HG02885 (cell line): ENCODE measurements around the gene TRPC4AP.

Experiments
- ATAC-seq: cut with Tn5 transposase; IDR thresholded peaks from one replicate; pipeline ENCODE4 v1.9.1; 2021; ENCODE audit warnings: mild to moderate bottlenecking; ENCODE audit not compliant: unreplicated experiment, poor library complexity

TRPC4AP gene

DNA sequence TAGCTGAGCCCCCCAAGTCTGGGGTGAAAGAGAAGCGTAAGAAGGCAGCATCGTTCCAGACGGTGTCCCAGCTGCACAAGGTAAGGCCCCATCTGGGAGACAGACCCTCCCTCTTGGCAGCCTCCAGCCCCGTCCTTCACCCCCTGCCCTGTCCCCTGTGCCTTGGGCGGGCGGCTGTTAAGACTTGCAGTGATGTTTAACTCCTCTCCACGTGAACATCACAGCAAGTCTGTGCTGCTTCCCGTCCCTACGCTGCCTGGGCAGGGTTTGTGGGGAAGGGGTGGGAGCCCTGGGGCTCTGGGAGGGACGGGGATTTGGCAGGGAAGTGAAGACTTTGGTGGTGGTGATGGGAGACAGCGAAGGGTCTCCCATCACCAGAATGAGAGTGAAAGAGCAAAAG, 102.4 kb downstream of the TRPC4AP start:
- ATAC-seq, result no peak

DNA sequence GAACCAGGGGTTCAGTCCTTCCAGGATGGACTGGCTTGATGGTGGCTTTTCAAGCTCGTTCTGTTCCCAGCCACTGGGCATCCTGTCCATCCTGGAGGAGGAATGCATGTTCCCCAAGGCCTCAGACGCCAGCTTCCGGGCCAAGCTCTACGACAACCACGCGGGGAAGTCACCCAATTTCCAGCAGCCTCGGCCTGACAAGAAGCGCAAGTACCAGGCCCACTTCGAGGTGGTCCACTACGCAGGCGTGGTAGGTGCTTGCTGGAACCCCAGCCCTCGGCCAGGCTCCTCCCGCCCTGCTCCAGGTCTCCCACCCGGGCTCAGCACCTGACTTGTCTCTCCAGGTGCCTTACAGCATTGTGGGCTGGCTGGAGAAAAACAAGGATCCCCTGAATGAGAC, 102.9 kb downstream of the TRPC4AP start:
- no peak for ATAC-seq

DNA sequence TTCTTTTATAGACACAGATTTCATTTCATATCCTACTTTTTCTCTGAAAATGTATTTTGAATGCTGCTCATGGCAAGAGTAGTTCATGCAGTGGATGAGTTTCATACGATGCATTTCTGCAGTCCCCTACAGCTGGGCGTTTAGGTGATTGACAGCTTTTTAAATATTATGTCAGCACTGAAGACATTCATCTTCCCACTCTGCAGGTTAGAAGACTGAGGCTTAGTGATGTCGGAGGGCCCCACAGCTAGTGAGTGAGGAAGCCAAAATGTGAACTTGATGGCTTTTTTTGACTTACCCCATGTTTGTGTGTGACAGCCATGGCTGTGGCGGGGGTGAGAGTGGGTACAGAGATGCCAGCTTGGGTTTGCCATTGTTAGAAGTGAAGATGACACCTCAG, 103.5 kb downstream of the TRPC4AP start:
- no peak for ATAC-seq

DNA sequence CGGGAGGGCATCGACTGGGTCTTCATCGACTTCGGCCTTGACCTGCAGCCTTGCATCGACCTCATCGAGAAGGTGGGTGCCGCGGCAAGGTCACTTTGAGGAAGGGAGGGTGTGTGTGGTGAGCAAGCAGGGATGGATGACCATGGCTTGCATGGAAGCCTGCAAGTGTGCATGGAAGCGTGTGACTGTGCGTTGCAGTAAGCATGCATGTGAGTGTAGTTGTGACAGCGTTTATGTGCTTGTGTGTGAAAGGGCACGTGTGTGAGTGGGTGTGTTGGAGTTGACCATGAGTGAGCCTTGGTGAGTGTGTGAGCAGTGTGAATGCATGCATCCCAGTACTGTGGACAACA, 104.4 kb downstream of the TRPC4AP start:
- no peak for ATAC-seq

DNA sequence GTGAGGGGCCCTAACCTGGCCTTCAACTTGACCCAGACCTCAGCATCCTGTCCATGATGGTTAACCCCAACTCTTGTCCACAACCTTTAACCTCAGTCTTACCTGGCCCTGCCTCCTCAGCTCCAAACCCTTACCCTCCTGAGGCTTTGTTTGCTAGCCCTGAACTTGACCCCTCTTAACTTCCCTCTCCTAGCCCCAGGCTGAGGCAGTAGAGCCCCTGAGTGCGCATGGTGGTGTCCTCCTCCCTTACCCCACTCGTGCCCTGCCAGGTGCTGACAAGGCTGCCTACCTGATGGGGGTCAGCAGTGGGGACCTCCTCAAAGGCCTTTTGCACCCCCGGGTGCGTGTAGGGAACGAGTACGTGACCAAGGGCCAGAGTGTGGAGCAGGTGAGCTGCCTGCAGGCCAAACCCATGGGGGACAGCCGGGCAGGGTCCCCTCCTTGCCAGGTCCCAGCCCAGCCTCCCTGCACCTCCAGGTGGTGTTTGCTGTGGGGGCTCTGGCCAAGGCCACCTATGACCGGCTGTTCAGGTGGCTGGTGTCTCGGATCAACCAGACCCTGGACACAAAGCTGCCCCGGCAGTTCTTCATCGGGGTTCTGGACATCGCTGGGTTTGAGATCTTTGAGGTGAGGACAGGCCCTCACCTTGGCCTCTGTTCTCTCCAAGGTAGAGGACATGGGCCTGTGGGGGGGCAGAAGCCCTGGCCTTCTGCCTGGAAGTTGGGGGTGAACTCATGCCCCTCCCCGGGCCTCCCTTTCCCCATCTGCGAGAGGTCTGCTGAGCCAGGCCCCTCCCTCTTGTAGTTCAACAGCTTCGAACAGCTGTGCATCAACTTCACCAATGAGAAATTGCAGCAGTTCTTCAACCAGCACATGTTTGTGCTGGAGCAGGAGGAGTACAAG, 105.1 kb downstream of the TRPC4AP start:
- ATAC-seq, result no peak

DNA sequence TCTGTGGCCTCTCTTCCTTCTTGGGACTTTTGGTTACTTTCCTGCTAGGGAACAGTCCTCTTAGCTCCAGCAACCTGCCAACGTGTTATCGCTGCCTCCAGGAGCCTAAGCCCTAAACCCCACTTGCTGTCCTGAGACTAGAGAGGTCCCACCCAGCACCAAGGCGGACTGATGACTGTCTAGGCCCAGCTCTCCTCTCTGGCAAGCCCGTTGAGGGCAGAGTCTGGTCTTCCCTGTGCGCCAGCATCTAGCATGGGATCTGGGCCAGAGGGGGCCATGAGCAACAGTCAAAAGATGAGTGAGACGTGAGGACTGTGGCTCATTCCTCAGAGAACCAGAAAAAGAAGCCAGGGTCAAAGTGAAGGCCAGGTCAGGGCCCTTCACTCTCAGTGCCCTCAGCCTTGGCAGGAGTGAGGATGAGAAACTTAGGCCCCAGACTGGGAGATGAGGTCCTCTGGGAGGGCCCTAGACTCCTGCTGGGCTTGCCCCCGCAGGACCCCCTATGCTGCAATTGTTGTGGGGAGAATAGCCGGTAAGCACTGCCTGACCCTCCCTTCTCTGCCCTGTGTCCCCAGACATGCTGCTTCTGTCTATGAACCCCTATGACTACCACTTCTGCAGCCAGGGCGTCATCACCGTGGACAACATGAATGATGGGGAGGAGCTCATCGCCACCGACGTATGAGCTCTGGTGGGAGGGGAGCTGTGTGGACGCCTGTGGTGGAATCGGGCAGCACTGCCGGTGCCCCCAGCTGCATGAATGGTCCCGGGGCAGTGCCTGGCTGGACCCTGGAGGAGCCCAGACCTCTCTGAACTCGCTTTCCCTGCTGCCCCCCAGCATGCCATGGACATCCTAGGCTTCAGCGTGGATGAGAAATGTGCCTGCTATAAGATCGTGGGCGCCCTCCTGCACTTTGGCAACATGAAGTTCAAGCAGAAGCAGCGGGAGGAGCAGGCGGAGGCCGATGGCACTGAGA, 106.0 kb downstream of the TRPC4AP start:
- ATAC-seq, result no peak

DNA sequence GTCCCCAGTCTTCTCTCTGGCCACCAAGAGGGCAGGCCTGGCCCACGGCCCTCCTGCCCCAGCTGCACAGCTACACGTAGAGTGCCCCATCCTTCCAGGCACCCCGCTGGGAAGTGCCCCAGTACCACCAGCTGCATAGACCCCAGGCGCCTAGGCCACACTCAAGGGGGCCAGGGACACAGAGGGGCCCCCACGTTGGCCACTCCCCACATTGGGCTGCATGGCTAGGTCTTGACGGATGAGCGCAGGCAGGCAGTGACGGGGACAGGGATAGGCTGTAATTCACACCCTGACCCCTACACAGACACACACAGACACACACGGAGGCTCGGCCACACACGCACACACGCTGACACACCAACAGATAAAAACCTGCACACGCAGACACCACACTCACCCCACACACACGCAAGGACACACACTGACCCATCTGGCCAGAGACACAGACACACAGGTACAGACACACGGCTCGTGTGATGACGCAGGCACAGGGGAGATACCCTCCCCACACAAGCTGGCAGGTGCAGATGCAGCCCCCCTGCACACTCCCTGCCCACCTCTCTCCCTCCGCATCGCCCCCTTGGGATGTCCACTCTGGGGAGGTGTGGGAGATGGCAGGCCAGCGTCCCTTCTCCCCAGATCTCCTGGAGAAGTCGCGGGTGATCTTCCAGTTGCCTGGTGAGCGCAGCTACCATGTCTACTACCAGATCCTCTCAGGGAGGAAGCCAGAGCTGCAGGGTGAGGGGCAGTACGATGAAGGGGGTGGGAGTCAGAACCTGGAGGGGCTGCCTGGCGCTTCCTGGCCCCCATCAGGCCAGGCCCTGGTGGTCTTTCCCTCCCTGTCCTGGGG, 106.9 kb downstream of the TRPC4AP start:
- ATAC-seq, result no peak

DNA sequence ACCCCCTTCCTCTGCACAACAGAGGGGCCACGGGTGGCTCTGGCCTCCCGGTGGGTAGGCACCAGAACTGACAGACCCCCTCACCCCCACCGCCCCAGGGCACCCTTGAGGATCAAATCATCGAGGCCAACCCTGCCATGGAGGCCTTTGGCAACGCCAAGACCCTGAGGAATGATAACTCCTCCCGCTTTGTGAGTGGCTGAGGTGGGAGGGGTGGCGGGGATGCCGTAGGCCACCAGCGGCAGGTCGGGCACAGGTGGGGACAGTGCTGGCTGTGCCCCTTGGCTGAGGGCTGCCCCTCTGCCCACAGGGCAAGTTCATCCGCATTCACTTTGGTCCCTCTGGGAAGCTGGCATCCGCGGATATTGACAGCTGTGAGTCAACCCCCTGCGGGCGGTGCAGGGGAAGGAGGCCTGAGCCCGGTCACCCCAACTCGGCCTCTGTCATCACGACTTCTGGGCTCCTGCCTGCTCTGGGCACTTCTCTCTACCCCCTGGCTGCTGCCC, 107.8 kb downstream of the TRPC4AP start:
- ATAC-seq, result no peak

DNA sequence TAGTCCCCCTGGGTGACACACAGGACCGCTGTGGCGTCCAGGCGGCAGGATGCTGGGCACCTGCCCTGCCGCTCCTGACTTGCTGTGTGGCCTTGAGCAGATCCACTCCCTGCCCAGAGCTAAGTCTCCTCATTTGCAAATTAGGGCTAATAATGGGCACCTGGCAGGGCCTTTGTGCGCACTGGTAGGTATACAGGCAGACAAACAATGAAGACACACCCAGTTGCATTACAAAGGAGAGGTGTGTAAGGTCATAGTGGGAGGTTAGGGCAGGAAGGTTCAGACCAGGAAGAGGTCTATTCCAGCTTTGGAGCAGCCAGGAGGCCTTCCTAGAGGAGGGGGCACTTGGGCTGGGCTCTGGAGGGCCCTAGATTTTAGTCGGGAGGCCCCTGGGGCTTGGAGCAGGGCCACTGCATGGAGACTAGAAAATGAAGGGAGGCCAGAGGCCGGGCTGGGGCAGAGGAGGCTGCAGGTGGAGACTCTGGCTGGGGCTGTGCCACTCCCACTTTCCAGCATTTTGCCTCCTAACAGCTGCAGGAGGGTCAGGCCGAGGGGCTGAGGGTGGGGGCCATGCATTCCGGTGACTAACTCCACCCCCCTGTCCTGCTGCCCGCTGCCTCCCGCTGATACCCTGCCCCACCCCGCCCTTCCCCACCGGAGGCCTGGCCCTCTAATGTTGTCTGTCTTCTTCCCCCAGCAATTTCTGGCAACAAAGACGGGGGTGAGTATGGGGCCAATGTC, 108.4 kb downstream of the TRPC4AP start:
- ATAC-seq, result no peak

DNA sequence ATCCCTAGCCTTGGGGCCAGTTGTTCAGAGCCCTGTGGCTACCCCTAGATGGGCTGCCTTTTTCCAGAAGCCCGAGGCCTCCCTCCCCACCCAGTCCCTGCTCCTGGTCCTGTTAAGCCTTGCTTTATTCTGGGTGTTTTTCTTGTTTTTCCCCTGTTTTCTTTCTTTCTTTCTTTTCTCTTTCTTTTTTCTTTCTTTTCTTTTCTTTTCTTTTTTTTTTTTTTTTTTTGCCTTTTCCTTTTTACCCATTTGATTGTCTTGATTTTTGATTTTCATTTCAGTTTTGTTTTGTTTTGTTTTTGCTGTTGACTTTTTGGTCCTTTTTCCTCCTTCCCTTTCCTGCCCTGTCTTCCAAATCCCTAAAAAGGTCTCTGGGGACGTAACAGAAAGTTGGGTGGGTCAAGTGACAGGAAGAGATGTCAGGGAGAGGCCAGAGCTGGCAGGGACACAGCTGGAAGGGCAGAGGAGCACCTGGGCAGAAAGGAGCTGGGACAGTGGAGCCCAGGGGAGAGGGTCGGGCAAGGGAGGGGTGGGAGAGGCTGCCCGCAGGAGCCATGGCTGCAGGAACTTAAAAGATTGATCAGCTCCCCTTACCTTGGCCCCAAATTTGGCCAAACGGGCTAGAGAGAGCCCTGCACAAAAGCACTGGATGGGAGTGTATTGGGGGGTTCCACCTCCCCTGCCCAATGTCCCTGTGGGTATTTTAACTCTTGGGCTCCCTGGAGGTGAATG, 109.4 kb downstream of the TRPC4AP start:
- no peak for ATAC-seq

DNA sequence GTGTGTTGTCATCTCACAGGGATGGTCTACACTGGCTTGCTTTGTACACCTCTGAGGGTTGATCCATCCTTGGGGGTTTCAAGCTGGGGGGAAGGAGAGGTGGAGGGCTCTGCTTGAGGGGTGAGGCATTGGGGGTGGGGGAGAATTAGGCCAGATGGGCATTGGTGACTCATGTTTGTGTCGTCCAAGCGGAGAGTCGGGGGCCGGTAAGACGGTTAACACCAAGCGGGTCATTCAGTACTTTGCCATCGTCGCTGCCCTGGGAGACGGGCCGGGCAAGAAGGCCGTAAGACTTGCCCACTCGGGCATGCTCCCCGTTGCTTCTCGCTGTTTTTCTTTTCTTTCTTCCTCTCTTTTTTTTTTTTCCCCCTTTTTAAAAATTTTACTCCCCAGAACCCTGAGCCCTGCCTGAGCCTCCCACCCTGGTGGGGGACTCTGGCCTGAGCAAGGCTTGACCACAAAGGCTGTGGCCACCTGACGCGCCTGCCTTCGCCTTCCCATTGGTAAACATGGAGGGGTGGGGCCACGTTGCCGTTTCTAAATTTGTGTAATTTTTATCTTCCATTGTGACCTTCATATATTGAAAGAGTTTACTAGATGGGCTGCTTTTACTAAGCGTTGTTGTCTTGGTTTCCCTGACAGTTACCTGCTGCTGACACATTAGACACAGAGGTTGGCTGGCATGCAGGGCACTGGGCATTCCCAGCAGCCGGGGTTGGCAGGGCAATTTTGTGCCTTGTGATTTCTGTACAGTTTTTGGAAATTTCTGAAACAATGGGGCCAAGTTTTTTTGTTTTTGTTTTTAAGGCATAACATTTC, 110.1 kb downstream of the TRPC4AP start:
- no peak for ATAC-seq

DNA sequence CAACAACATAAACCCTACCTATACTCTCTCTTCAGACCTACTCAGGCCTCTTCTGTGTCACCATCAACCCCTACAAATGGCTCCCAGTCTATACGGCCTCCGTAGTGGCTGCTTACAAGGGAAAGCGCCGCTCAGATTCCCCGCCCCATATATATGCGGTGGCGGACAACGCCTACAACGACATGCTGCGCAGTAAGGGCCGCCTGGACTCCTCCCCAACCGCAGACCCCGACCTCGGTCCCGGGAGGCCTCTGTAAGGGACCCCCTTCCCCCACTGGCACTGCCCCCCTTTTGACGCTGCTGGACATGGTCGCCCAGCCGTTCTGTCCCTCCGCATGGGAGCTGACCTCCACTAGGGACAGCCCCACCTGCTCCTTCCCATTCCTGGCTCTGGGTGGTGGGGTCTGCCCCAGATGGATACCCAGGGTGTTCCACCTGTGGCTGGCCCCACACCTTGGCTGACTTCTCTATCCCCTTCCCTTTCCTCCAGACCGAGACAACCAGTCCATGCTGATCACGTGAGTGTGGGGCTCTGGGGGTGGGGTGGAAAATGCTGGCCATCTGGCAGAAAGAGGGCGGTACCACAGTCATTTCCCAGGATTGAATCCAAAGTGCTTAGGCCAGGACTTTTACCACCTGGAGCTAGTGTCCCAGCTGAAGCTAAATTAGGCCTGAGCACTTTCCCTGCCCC, 111.9 kb downstream of the TRPC4AP start:
- ATAC-seq, result no peak

DNA sequence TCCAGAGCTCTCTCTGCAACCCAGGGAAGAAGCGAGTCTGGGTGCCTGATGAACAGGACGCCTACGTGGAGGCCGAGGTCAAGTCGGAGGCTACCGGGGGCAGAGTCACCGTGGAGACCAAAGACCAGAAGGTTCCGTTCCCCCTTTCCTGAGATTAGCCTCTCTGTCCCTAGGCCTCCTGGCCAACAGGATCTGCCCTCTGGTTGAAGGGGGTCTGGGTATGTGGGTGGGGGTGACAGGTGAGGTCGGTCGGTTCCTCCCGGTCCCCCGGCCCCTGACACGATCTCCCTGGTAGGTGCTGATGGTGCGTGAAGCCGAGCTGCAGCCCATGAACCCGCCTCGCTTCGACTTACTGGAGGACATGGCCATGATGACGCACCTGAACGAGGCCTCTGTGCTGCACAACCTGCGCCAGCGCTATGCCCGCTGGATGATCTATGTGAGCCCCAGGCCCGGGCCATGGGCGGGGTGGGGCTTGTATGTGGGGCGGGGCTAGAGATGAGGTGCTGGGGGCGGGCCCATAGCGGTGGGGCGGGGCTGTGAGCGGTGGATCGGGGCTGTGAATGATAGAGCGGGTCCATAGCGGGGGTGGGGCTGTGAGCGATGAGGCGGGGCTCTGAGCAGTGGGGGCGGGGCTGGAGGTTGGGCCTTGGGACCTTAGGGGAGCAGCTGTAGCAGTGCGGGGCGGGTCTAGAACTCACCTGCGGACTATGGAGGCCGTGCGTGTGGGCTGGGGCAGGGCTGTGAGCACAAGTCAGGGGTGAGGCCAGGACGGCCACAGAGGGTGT, 113.0 kb downstream of the TRPC4AP start:
- ATAC-seq, result no peak

DNA sequence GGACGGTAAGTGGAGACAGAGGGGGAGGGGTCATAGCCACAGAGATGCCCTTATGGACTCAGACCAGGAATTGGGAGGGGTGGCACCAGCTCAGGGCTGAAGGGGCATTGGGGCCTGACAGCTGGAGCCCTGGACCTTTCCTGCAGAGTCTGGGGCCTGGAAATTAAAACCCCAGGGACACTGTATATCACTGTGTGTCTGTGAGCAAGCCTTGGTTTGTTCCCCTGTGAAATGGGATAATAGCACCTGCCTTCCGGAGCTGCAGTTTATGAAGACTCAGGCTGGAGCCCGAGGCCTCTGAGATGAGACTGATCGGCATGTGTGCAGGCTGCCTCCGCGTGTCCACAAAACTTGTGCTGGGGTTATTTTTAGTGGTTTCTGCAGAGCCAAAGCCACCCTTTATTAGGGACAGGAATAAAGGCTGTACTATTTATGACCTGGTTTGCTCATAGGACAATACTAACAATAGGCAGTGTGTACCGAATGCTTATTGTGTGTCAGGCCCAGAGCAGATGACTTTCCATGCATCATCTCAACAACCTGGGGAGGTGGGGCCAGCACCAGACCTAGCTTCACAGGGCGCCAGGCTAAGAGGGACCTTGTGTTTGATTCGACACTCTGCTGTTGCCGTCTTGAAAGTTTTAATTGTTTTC, 114.4 kb downstream of the TRPC4AP start:
- no peak for ATAC-seq

DNA sequence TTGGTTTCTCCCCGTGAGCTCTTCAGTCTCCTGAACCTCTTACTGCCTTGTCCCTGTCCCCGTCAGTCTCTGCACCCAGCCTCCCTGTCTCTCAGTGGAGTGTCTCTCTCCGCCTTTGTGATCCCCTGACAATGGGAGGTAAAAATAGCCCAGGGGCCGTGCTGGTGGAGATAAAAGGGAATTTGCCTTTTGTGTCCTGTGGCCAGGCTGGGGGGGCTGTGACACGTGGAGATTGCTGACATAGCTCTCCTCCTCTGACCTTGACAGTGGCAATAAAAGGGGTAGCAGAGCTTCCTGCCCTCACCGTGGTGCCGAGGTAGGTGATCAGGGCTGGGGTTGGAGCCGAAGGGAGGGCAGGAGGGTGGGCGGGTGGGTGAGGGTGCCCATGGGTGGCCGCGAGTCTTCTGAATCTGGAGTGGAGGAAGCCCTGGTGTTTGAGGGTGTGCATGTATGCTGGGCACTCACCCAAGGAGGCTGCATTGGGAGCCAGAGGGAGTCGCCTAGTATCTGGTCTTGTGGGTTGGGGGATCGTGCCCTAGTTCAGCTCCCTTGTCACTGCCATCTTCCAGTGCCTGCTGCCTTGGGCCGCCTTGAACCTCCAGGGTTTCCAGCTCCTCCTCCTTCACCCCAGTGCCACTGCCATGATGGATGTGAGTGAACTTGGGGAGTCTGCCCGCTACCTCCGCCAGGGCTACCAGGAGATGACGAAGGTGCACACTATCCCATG, 115.1 kb downstream of the TRPC4AP start:
- no peak for ATAC-seq

DNA sequence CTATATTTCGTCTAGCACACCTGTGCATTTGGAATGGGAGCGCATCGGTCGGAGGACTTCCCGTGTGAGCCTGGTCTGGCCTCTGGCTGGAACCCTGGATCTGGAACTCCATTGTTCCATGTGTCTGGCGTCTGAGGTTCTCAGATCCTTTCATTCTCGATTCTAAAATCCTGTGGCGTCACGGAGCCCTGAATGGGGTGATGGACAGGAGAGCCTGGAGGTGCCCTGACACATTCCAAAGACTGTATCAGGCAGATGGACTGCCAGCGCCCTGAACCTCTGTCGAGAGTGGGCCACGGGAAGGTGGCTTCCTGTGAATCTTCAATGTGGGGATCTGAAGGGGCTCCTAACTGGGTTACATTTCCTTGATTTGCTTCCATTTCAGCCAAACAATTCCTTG, 116.3 kb downstream of the TRPC4AP start:
- no peak for ATAC-seq
